T-helper 2 cell (primary cell): Measurements from ENCODE around the gene C6orf52.
A peak's percentile ranks its signal among the peaks of the same experiment; 100 is the strongest.
"Not testable (repeated sequence)": the region's sequence is repeated elsewhere in the genome, so short reads cannot be mapped to it uniquely, and the experiment has no call there.

Experiments
- DNase-seq, 5 experiments: peaks; one replicate each; pipeline versions ENCODE4 v3.0.0 to v3.0.0-alpha.2; 2012 to 2022

C6orf52 gene

DNA sequence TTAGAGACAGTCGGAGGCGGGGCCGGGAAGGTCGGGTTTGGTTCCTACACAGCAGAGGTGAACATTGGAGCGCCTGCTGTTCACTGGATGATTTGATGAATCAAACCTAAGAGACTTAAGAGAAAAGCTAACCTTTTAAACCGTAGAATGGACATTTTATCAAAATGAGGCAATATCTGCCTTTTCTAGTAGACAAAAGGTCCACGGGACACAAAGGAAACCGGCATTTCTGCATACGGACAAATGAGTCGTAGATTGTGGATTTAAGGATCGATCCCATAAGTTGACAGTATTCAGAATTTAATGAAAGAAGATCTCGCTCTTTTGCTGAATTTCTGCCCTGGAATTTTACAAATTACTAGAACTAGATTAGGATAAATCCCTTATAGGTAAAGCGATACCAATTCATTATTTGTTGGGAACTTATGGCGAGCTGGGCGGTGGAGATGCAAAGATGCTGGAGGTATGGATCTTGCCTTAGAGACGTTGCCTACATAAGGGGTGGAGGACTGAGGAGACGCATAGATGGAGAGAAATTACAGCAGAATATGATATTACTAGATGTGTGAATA, 756 bp upstream of the C6orf52 start:
- peak in 1 of 5 experiments; percentile 8 for DNase-seq

DNA sequence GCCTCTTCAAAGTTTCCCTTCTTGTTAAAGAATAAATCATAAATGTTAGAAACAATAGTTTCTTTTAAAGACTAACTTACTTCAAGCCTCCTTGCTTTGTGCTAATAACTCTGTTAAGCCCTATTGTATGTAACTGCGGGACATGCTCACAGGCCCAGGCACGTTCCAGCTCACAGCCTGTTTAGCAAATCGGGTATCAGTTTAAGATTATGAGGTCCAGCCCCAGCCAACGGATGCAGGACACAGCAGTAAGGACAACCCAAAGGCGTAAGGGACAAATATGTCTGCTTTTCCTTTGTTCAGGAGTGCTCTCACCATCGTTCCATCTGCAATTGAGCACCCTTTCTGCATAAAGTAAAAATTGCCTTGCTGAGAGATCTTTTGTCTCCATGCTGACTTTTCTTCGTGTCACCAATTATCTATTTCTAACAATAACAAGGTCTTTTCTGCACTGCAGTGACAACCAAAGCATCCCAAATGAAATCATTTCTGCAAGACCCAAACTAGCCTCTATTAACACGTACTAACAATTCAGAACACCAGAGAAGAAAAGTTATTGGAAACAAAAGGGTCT, 1.4 kb downstream of the C6orf52 start:
- DNase-seq, result no peak

DNA sequence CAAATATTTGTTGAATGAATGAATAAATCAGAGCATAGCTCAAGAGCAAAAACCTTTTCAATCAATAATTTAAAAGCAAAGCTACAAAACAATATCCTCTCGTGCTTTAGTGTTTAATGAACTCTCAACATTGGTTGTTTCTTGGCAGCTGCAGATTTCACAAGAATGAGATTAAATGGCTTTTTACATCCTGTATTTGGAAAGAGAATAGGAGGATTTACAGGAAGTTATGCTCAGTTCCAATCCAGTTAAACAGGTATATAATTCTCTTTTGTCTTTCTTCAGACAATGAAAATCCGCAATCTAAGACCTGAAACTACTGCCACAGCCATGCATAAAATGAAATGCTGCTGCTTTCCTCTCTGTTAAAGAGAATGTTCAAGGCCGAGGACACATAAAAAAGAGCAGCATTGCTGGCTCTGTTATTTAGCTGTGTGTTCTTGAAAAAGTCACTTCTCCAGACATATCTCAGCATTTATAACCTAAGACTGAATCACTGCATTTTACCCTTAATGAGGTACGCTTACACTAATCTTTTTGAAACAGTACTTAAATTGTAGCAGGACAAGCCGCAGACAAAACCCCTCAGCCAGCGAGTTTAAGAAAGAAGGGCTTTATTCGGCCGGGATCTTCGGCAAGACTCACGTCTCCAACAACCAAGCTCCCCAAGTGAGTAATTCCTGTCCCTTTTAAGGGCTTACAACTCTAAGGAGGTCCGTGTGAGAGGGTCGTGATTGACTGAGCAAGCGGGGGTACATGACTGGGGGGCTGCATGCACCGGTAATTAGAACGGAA, 3.6 kb downstream of the C6orf52 start:
- DNase-seq, result no peak

DNA sequence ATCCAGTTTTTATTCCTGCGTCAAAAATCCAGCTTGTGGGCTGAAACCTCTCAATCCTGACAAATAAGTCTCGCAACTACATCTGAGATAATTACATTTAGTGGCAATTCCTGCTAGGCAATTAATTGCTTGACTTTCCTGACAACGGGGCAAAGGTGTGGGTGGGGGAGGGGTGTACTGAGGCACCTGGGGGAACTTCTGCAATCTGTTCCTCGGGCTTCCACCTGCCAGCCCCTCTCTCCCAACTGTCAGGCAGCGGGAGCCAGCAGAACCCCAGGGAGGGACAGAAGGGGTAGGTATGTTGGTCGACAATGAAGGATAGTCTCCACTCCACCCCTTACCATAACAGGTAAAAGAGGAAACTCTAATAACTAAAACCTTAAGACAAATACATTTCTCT, 6.8 kb downstream of the C6orf52 start:
- no peak for DNase-seq

DNA sequence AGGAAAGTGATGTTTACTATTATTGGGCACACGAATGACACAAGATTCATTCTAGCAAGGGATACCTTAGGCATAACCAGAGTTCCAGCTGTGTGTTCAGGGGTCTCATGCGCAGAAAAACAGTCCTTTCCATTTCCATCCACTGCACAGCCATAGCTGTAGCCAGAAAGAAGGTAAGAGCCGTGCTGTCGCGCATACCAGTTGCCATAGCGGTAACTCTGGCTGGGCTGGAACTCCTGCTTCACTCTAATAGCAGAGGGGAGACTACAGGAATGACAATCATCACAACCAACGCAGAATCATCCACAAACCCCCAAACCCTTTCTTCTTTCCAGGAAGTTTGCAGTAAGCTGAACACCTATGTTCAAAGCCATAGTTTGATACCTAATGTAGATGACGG, 7.5 kb downstream of the C6orf52 start:
- no peak for DNase-seq

DNA sequence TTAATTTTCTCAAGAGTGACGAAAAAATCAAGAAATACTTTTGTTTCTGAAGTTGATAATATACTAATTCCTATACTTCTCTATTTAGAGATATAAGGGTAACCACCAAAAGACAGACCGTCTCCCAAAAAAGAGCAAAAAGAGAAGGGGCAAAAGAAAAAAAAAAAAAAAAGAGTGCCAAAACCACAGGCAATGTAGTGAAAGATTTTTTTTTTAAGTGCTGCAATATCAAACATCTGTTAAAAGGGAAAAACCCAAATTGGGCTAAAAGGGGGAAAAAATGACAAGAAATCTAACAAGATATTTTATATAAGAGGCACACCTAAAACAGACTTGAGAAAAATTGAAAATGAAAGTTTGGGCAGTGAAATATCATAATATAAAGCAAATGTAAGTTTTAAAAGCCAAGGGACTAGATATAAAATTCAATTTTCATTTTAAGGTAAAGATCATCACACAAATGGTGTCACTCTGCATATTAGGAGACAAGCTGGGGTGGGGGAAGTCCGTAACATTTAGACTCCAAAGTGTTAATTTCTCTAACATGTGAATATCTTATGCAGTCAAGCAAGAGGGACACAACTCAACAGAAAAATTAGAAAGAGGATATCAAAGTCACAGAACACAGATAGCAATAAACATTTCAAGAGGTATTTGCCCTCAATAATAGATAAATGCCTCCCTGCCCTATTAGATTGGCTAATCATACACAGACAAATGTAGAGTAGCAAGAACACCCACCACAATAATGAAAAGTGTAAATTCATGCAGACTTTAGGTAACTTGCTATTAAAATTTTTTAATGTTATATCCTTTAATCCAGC, 9.1 kb downstream of the C6orf52 start:
- no peak for DNase-seq

DNA sequence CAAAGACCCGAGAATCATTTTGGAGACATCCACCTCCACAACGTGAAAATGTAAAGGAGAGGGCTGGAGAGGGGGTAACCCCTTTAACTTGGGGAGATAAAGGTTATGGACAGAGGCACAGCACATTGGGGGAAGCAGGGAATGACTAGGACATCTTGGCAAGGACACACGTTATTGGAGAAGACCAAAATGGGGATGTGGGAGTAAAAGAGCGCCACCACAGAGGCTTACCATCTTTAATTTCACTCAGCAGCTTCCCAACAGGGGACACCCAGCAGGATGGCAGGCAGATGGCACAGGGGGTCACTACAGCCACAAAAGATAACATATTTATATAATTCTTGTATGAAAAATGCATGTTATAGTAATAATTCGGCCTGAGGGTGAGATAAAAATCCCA, 9.8 kb downstream of the C6orf52 start:
- DNase-seq, result no peak

DNA sequence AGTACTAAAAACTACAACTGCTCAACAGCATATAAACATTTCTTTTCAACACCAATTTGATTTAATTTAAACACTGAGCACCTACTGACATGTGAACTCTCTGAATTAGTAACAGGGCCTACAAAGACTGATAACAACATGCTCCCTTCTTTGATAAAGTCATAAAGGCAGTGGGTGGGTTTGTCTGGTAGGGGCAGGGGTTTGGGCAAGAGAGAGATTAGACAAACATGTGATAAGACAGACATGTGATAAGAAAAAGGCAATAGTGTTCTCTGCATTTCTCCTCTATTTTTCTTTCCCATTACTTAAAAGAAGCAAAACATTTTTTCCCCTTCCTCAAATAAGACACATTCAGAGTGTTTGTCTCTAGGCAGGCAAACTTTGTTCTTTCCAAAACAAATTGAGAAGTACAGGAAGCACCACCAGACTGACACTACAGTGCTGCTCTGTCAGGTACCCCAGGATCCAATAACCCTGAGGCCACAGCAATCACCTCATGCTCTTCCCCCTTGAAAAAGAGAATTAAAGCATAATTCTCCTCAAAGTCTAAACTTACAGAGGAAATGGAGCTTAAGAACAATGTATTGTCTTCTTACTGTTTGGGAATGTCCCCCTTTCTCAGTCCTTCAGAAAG, 11.9 kb downstream of the C6orf52 start:
- peak in 1 of 5 experiments; percentile 14 for DNase-seq

DNA sequence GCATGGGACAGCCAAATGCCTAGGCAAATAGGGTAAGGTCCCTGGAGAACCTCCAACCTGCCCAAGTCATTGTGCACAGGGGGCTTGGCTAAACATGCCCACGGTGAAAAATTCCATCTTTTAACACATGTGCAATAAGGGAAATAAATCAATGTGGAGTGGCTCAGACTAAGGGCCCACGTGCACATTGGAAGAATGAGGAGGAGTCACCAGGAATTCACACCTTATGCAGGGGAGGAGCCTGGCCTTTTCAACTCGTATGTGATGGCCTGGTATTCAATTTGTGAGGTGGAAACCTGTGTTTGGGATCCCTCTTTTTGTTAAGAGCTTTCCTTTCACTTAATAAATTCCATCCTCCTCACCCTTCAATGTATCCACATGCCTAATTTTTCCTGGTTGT, 12.6 kb downstream of the C6orf52 start:
- DNase-seq, result no peak

DNA sequence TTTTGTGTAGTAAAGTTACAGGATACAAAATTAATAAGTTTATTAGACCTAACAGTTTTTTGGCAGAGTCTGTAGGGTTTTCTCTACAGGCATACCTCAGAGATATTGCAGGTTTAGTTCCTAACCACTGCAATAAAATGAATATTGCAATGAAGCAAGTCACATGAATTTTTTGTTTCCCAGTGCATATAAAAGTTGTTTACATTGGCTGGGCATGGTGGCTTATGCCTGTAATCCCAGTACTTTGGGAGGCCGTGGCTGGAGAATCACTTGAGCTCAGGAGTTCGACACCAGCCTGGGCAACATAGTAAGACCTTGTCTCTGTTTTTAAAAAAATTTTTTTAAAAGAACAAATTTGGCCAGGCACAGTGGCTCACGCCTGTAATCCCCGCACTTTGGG, 16.0 kb downstream of the C6orf52 start:
- no peak for DNase-seq

DNA sequence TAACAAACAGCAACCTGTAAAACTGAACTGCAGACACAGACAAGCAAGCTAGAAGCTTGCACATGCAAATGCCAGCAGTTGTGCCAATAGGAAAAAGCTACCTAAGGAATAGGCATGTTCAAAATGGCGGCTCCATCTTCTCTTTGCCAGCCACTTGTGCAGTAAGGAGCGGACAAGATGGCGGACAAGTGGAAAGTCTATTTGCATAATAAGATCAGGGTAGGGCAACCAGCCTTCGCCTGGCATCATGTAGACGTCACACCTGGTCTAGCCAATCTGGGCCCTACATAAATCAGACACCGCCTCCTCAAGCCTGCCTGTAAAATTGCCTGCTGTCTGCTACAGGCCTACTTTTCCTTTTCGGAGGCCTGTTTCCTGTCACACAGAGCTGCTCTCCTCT, 18.0 kb downstream of the C6orf52 start:
- no peak for DNase-seq

DNA sequence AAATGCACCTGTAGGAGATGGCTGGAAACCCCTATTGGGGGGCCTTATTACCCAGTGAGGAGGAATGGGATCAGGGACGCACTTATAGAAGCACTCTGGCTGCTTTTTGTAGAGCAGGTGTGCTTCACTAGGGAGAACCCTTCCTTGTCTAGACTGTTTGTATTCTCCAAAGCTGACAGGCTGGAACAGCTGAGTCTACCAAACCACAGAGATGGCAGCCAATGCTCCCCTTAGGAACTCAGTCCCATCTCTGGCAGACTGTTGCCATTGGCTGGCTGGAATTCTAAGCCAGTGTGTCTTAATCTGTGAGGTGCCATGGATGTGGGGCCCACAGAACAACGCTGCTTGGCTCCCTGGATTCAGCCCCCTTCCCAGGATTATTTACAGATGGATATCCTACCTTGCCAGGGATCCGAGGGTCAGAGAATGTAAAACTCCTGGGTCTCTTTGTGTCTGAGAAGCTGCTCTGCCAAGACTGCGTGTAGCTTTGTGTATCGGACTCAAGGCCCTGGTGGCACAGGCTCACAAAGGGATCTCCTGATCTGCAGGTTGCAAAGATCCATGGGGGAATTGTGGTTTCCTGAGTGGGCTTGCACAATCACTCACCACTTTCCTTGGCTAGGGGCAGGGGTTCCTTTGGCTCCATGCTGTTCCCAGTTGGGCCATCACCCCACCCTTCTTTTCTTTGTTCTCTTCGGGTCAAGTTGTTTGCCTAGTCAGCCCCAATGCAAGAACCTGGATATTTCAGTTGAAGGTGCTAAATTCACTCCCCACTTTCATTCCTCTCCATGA, 26.1 kb downstream of the C6orf52 start:
- no peak for DNase-seq

DNA sequence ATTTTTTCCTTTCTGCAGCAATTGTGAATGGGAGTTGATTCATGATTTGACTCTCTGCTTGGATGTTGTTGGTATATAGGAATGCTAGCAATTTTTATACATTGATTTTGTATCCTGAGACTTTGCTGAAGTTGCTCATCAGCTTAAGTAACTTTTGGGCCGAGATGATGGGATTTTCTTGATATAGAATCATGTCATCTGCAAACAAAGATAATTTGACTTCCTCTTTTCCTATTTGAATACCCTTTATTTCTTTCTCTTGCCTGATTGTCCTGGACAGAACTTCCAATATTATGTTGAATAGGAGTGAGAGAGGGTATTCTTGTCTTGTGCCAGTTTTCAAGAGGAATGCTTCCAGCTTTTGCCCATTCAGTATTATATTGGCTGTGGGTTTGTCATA, 28.8 kb downstream of the C6orf52 start:
- DNase-seq, result not testable (repeated sequence)

DNA sequence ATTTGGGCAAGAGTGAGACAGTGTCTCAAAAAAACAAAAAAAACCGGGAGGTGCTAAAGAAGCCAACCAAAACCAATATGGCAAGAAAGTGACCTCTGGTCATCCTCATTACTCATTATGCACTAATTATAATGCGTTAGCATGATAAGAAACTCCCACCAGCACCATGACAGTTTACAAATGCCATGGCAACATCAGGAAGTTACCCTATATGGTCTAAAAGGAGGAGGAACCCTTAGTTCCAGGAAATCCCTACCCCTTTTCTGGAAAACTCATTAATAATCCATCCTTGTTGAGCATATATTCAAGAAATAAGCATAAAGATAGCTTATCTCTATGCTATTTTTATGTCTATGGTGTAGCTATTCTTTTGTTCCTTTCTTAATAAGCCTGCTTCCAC, 31.7 kb downstream of the C6orf52 start:
- no peak for DNase-seq

DNA sequence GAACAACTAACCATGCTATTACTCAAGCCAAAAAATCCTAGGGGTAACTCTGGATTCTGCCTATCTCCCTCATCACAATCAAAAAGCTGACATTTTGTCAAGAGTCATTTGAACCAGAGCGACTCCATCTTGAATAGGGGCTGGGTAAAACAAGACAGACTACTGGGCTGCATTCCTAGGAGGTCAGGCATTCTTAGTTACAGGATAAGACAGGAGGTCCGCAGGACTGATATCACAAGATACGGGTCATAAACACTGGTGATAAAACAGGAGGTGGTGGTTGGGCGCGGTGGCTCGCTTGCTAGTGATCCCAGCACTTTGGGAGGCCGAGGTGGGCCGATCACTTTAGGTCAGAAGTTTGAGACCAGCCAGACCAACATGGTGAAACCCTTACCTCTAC, 32.2 kb downstream of the C6orf52 start:
- no peak for DNase-seq

DNA sequence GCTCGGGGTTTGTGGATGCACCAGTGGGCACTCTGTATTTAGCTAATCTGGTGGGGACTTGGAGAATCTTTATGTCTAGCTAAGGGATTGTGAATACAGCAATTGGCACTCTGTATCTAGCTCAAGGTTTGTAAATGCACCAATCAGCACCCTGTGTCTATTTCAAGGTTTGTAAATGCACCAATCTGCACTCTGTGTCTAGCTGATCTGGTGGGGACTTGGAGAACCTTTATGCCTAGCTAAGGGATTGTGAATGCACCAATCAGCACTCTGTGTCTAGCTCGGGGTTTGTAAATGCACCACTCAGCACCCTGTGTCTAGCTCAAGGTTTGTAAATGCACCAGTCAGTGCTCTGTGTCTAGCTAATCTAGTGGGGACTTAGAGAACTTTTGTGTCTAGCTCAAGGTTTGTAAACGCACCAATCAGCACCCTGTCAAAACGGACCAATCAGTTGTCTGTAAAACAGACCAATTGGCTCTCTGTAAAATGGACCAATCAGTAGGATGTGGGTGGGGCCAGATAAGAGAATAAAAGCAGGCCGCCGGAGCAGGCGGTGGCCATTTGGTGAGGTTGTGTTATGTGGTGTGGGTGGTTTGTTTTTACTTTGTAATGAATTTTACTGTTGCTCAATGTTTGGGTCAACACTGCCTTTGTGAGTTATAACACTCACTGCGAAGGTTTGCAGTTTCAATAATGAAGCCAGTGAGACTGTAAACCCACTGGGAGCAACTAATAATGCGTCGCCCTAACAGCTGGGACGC, 33.8 kb downstream of the C6orf52 start:
- DNase-seq, result not testable (repeated sequence)

DNA sequence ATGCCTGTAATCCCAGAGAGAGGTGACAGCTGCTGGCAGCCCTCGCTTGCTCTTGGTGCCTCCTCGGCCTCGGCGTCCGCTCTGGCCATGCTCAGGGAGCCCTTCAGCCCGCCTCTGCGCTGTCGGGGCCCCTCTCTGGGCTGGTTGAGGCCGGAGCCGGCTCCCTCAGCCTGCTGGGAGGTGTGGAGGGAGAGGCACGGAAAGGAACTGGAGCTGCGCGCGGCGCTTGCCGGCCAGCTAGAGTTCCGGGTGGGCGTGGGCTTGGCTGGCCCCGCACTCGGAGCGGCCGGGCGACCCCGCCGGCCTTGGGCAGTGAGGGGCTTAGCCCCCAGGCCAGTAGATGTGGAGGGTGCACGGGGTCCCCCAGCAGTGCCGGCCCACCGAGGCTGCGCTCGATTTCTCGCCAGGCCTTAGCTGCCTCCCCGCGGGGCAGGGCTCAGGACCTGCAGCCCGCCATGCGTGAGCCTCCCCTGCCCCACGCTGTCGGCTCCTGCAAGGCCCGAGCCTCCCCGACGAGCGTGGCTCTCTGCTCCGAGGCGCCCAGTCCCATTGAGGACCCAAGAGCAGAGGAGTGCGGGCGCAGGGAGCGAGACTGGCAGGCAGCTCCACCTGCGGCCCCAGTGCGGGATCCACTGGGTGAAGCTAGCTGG, 34.6 kb downstream of the C6orf52 start:
- no peak for DNase-seq

DNA sequence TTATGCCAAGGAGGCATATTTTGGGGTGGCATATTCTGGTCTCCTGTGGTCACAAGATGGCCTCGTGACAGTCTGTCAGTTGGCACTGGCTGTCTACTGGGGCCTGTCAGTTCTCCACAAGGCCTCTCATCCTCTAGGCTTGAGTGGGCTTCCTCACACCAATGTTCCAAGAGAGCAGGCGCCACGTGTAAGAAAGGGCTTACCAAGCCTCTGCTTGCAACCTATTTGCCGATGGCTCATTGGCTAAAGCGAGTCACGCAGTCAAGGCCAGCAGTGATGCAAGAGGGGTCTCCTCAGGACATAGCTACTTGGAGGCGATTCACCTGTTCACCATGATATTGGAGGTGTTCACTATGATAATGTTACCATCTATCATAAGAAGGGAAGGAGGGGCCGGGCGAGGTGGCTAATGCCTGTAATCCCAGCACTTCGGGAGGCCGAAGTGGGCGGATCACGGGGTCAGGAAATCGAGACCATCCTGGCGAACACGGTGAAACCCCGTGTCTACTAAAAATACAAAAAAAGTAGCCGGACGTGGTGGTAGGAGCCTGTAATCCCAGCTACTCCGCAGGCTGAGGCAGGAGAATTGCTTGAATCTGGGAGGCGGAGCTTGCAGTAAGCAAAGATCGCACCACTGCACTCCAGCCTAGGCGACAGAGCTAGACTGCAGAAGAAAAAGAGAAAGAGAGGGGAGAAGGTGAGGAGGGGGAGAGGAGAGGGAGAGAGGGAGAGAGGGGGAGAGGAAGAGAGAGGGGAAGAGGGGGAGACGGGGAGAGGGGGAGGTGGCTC, 35.3 kb downstream of the C6orf52 start:
- no peak for DNase-seq

DNA sequence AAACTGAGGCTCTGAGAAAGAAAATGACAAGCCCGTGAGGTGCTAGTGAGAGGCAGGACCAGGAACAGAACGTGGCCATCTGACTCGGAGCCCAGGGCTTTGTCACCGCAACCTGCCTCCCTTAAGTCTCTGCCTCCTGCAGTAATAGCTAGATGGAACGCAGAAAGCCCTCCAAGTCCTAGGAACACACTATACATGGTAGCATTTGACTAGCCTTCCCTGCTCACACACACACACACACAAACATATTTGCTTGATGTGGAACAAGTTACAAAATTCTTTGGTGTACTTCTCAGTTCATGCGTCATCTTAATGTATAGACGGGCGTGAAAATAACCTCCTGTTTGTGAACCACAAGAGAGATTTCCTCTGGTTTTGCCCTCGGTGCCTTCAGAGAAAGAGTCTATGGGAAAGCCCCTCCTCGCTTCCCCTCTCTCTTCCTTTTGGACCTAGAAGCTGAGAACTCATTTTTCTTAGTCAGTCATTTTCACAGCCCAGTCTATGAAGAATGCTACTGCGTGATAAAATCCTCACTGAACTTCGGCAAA, 38.8 kb downstream of the C6orf52 start:
- peak in 2 of 5 experiments; percentile 0 to 44 for DNase-seq

DNA sequence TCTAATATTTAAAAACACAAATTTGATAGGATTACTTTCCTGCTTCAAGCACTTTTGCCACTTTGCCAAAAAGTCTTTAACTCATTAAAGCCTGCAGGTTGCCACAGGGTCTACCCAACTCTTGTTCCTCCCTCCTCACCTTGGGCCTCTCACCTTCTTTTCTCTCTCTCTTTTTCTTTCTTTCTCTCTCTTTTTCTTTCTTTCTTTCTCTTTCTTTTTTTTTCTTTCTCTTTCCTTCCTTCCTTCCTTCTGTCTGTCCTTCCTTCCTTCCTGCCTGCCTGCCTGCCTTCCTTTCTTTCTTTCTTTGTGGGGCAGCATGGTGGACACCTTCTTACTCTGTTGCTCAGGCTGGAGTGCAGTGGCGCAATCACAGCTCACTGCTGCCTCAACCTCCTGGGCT, 50.2 kb downstream of the C6orf52 start:
- DNase-seq, result no peak
